Stimulated activated CD4-positive, alpha-beta T cell treated with anti-CD3 and anti-CD28 coated beads, Interleukin-15, amount 100 ng/mL, for 1 hour (primary cell): ENCODE data around the gene TEAD1.

ENCODE experiments used
- DNase-seq, 2 donors: peaks; one replicate each; pipeline ENCODE4 v3.0.0-alpha.2; 2020; ENCODE audit warnings: low read depth in 1 of 2, low spot score in 1 of 2

The TEAD1 gene

GRCh38 chr11:12673924-12674570 lies at the start of gene TEAD1:
TSS of gene TEAD1 (plus strand) at chr11:12674421.
- peak; percentile 65 to 84 for DNase-seq

- no peak for DNase-seq
Observed at GRCh38 chr11:12624595-12624994, 49.6 kb upstream of the TEAD1 start.

GRCh38 chr11:12625438-12626071 lies 48.7 kb upstream of the TEAD1 start:
- no peak for DNase-seq

DNA sequence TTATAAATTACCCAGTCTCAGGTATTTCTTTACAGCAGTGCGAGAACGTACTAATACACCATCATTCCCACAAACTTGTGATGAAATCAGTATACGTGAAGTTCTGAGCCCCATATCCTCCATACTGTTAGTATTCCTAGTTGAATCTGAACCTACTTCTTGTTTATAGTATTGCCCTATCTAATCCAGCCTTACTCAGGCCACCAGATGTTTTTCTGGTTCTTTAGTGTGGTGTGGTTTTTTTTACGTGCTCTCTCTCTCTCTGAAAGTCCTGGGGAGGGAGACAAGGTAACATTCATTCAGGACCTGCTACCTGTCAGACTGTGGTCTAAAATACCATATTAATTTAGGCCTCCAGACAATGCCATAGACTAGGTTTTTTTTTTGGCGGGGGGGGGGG lies 47.6 kb upstream of the TEAD1 start:
- DNase-seq = no peak

GRCh38 chr11:12628314-12628713 lies 45.9 kb upstream of the TEAD1 start:
- DNase-seq = no peak

GRCh38 chr11:12629601-12630313 lies 44.5 kb upstream of the TEAD1 start:
- DNase-seq = no peak

- DNase-seq = no peak
Observed at GRCh38 chr11:12631651-12632050, 42.6 kb upstream of the TEAD1 start.

DNA sequence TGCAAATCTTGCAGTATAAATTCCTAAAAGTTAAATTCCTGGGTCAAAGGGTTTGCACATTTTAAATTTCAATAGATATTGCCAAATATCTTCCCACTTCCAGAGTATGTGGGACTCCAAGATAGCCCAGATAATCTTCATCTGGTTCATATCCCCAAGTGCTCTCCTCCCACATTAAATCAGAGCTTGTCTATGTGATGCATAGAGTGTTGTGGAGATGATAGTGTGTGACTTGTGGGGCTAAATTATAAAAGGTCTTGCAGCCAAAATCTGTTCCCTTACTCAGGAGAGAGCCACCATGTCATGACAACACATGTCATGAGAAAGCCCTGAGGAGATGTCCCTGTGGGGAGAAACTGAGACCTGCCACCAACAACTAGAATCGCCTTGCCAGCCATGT lies 39.9 kb upstream of the TEAD1 start:
- no peak for DNase-seq

DNA sequence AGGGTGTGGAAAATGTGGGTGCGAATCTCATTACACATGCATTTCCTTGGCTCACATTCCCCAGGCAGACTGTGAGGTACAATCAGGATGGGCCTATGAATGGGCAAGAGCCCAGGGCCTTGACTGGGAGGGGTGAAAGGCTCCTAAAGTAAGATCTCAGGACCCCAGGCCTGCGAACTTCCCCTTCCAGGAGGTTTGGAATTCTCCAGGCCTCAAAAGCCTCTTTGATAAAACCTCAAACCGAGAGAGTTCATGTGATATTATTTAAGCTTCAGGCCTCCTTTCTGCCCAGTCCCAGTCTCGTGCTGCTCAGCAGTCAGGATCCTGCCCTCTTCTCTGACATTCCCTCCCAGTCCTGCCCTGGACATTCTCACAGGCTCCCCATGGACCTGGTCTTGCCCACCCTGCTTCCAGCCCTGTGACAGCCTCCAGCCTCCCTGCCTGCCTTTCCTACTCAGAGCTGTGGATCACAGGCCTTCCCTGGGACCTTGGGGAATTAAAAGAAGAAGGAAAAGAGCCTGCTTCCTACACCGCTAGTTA lies 37.3 kb upstream of the TEAD1 start:
- DNase-seq = no peak

- no peak for DNase-seq
Observed at GRCh38 chr11:12639388-12639787, 34.8 kb upstream of the TEAD1 start.

DNA sequence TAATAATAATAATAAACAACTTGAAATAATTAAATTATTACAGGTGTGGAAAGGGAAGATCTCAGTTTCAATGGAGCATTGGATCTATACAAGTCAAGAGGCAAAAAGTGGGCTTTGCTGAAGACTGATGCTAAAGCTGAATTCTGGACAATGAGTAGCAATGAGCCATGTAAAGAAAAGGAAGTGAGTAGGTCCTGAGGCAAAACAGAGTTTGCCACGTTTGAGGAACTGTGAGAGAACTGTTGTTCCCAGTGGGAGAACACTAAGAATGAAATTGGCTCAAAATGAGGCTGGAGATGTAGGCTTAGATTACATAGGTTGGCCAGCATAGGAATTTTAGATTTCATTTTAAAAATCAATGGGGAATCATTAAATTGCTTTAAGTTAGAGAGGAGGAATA lies 33.9 kb upstream of the TEAD1 start:
- DNase-seq = no peak

DNA sequence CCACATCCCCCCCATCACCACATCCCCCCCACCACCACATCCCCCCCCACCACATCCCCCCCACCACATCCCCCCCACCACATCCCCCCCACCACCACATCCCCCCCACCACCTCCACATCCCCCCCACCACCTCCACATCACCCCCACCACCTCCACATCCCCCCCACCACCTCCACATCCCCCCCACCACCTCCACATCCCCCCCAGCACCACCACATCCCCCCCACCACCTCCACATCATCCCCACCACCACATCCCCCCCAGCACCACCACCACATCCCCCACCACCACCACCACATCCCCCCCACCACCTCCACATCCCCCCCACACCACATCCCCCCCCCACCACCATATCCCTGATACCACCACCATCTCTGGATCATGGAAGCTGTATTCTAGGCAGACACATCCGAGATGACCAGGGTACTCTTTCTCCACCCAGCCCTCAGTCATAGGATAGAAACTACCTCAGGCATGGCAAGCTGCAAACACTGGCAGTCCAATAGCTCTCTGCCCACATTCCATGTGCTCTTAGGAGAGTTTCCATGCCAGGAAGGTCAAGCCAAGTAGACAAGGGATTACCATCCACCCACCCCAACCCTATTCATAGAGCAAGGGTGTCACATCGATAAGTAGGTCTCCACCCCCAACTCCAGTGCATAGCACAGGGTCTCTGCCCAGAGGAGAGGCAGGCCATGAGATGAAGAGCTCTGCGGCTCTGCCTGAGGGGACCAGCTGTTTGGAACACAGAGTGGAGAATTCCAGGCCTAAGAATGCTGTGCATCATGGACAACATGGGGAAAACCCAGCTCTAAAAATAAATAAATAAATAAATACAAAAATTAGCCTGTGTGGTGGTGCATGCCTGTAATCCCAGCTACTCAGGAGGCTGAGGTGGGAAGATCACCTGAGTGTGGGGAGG lies 33.0 kb upstream of the TEAD1 start:
- no peak for DNase-seq

DNA sequence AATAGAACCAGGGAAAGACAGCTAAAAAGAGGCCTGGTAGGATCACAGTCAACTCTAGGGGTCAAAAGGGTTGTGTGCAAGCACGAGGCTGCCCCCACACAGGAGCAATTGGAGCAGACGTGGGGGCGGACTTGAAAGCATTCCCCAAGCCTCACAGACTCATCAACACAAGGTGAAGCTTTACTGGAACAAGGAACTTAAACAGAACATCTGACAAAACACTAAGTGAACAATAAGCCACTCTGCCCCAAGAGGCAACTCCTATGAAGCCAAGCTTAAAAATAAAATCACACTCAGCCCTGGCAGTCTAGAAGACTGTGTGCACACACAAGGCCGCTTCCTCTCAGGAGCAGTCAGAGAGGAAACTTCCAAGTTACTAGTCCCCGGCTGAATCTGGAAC lies 32.2 kb upstream of the TEAD1 start:
- DNase-seq = no peak

DNA sequence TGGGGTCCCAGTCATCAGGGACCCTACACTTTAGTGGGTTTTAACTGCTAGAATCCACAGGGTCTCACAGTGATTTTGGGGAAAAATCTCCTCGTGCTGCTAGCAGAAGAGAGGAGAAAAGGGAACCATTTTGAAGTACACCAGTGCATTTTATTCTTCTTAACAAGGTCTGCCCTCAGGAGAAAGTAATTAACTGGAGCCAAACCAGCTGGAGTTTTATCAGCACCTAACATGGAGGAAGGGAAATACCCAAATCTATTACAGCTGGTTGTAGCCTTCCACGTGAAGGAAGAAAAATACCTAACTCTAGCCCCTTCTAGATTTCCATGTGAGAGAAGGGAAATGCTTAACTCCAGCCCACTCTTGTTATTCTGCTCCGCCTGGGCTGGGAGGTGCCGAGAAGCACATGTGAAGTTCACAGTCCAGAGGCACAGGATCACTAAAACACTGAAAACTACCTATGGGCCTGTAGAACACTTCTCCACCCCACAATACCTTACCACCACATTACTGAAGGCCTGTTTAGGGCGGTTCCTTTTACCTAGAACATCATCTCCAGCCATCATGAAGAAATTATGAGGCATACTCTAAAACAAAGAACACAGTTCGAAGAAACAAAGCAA lies 31.3 kb upstream of the TEAD1 start:
- DNase-seq = no peak

- DNase-seq = no peak
Observed at GRCh38 chr11:12646478-12646877, 27.7 kb upstream of the TEAD1 start.

- no peak for DNase-seq
Observed at GRCh38 chr11:12653729-12654128, 20.5 kb upstream of the TEAD1 start.

GRCh38 chr11:12655842-12656241 lies 18.4 kb upstream of the TEAD1 start:
- DNase-seq = no peak

- DNase-seq = no peak
Observed at GRCh38 chr11:12657336-12657735, 16.9 kb upstream of the TEAD1 start.

- no peak for DNase-seq
Observed at GRCh38 chr11:12657981-12658380, 16.2 kb upstream of the TEAD1 start.

DNA sequence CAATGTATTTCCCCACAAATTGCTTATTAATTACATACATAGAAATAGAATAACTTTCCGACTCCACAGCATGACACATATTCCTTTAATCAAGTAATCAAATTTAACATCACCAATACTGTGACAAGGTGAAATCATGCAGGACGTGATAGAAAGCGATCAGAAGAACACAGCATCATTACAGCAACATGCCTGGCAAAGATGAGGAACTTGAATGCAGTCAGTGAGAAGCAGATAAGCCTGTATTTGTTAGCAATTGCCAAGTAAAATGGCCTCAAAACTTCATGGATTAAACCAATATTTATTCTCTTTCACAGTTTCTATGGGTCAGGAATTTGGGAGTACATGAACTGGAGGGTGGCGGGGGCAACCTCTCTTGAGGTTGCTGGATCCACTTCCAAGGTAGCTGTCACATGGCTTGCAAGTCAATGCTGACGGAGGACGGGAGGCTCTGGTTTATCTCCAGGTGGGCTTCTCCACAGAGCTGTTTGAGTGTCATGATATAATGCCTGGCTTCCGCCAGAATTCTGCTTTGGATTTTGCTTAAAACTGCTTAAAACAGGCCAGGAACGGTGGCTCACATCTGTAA lies 12.0 kb upstream of the TEAD1 start:
- DNase-seq = no peak
